GM19324 (cell line): ENCODE data around the gene NFKBIZ.
"Not testable (repeated sequence)": the region's sequence is repeated elsewhere in the genome, so short reads cannot be mapped to it uniquely, and the experiment has no call there.

Source experiments
- ATAC-seq: cut with Tn5 transposase; IDR thresholded peaks from one replicate; pipeline ENCODE4 v1.9.1; 2021; ENCODE audit warnings: mild to moderate bottlenecking, moderate library complexity; ENCODE audit not compliant: unreplicated experiment, low FRiP score

The NFKBIZ gene

DNA sequence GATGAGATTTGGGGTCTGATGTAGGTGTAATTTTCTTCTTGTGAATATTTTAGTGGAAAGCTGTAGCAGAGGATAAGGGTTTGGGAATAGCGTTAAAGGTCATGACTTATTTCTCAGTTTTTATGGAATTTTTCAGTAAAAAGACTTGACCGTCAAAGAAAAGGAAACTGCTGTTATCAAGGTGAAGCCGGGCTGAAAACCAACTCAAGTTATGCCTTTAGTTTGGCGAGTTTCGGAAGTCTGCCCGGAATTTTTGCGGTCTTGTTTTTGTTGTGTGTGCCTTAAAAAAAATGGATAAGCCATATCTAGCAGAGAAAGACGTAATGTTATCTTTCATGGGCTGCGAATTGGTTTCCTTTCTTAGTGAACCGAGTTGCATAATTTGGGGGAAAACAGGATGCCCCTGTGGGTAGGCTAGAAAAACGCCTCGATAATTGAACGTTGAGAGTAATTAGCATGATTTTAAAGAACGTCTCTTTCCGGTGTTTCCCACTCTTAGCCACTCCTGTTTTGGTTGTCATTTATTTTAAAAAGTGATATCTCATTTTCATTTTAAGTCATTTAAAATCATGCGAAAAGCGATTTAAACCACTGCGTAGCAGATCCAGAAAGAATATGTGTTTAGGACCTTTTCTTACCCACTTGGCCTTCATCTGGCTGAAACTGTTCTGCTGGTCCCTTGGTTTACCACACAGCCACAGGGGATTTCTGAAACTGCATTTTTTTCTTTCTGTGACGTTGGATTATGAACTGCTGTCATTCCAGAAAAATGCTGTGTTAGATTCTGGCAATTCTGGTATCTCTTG, 1.1 kb downstream of the NFKBIZ start:
- ATAC-seq = no peak

DNA sequence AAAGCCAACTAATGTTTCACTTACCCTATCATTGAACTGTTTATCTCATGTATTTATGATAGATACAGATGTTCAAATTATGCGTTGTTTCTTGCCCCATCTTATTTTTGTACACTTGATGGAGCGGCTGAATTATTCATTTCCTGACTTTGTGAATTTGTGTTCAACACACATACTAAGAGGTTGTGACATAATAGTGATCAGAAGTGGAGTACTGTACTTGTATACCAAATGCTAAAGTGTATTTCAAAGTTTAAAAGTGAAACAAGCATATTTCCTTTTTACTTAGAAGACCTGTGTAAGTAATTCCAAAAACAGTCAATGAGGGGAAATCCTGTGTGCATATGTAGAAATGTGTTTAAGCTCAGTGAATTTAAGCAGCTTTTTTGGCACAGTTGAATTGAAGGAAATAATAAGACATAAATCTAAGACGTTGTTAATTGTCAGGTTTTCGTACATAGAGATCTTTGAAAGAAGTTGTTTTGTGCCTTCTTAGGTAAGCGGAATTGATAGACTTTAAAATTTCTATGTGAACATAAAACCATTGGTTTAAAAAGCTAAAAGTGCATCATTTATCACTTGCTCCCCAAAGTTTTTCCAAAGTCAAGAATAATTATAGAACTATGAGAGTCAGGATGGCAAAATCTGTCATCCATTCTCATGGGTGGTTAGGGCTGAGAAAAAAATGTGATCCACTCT, 1.9 kb downstream of the NFKBIZ start:
- no peak for ATAC-seq

DNA sequence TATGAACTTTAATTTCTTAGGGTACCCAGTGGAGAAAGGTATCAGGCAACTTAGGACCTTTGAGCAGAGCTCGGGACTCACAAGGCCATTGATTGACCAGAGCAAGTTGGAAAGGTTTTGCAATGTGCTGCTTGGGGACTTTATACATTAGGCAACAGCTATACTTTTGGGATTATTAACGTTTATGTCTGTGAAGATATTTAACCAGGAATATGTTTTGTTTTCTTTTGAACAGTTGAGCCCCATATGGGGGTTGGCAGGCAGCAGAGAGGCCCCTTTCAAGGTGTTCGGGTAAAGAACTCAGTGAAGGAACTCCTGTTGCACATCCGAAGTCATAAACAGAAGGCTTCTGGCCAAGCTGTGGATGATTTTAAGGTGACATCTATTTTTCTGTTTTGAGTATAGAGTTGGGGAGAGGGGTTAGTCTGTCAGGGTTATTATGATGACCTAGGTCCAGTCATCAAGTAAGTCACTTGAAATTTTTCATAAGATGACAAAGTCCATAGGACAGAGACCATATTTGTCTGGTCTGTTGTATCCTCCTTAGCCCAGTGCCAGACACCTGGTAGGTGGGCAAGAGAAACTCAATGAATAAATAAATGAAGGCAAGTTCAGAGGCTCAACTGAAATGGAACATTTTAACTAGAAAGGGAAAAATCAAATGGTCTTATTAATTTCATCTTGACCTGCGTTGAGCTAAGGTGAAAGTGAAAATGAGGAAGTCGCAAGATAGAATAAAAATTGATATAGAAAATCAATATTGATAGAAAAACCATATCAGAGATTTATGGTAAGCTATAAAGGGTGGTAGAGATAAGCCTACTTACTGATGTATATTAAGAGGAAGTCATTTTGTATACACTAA, 2.8 kb downstream of the NFKBIZ start:
- ATAC-seq = no peak

DNA sequence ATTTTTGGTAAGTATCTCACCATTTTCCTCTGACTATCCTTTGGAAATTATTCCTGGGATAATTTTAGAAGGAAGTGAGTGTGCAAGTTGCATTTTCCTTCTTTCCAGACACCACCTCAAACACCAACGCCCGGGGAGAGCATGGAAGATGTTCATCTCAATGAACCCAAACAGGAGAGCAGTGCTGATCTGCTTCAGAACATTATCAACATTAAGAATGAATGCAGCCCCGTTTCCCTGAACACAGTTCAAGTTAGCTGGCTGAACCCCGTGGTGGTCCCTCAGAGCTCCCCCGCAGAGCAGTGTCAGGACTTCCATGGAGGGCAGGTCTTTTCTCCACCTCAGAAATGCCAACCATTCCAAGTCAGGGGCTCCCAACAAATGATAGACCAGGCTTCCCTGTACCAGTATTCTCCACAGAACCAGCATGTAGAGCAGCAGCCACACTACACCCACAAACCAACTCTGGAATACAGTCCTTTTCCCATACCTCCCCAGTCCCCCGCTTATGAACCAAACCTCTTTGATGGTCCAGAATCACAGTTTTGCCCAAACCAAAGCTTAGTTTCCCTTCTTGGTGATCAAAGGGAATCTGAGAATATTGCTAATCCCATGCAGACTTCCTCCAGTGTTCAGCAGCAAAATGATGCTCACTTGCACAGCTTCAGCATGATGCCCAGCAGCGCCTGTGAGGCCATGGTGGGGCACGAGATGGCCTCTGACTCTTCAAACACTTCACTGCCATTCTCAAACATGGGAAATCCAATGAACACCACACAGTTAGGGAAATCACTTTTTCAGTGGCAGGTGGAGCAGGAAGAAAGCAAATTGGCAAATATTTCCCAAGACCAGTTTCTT, 3.9 kb downstream of the NFKBIZ start:
- no peak for ATAC-seq

DNA sequence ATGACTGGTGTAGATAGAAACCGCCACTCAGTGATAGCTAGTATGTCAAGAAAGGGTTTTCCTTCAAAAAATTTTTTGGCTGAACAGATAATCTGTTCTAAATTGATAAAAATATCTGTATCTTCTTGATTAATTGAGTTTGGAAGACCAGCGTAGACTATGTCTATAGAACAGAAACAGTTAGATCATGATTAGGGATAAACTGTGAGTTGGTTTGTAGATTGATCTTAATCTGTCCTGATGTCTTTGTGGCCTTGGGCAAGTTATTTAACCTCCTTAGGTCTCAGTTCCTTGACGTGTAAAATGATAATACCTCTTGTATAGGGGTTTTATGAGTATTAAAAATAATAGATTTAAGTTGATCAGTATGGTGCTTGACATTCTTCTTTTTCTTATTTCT, 4.7 kb downstream of the NFKBIZ start:
- no peak for ATAC-seq

DNA sequence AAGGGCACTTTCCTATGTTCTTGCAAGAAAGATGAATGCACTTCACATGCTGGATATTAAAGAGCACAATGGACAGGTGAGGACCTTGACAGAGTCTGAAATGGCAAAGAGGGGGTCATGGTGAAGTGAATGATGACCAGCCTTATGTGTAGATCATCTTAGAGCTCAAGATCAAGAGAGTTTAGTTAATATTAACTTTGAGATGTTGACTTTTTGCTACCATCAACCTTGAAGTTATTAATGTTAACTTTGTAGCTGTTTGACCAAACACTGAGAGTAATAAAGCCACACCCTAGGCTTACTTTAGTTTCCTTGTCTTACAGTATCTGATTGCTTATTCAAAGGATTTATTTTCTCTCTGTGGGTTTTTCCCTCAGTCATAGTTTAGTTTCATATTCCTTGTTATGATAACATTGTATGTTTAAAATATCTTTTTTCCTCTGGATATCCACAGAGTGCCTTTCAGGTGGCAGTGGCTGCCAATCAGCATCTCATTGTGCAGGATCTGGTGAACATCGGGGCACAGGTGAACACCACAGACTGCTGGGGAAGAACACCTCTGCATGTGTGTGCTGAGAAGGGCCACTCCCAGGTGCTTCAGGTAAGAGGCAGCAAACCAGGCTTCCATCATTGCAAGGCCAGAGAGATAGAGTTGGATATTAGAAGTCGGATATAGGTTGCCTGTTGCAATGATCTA, 5.4 kb downstream of the NFKBIZ start:
- ATAC-seq = no peak

DNA sequence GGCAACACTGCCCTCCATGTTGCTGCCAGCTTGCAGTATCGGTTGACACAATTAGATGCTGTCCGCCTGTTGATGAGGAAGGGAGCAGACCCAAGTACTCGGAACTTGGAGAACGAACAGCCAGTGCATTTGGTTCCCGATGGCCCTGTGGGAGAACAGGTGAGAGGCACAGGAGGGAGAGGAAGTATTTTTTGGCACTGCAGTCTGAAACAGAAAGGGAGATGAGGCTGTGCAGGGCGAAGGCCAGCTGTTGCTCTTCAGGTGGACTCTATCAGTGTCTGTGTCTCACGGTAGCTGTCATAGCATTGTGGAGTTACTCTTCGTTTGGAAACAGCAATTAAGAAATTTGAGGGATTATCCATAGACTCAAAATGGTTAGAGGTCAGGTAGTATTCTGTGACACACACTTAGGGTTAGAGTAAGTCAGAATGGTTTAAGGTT, 8.0 kb downstream of the NFKBIZ start:
- no peak for ATAC-seq

DNA sequence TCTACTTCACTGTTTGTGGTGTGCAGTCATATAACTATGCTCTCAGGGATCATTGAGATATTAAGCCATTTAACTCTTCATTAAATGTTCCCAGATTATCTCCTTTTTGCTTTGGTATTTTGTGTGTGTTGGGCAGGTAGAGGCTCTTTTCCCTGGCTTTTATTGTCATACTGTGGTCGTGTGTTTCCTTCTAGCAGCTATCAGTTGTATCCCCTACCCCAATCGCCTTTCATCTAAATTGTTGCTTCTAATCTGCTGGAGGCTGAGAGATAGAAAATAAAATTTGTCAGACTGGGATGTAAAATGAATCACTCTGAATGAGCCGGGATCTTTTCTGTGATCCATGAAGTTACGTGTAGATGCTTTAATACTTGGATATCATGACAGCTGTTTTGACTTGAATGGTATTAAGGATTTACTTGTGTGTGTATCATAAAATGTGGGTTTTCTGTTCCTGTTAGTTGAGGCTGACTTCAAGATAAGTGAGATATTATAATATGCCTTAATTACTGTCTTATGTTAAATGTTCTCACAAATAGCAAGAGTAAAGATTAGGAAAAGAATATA, 9.2 kb downstream of the NFKBIZ start:
- no peak for ATAC-seq

DNA sequence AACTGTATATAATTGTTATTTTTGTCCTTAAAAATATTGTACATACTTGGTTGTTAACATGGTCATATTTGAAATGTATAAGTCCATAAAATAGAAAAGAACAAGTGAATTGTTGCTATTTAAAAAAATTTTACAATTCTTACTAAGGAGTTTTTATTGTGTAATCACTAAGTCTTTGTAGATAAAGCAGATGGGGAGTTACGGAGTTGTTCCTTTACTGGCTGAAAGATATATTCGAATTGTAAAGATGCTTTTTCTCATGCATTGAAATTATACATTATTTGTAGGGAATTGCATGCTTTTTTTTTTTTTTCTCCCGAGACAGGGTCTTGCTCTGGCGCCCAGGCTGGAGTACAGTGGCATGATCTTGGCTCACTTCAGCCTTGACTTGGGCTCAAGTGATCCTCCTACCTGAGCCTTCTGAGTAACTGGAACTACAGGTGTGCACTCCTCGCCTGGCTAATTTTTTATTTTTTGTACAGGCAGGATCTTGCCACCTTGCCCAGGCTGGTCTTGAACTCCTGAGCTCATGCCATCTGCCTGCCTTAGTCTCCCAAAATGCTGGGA, 10.7 kb downstream of the NFKBIZ start:
- no peak for ATAC-seq

DNA sequence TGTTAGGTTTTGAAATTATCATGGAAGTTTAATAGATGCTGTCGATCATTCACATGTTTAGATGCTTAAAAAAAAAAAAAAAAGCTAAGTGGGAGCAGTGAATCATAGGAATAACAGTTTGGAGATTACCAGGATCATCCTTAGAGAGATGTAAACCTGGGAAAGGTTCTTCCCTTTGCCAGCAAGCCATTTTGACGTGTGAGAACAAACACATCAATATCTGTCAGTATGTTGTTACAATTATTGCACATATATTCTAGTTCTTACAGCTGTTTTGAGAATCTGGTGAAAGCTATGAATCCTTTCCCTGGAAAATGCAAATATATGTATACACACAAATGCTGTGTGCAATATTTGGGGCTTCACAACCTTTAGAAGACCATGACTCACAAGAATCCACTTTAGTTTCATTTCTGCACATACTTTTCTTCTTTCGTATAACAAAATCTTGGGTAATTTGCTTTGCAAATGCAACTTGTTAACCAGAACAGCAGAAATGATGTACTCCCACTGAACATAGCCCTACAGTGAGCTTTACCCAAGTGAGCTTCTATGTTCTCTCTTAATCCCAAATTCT, 12.0 kb downstream of the NFKBIZ start:
- ATAC-seq = peak; percentile 55

DNA sequence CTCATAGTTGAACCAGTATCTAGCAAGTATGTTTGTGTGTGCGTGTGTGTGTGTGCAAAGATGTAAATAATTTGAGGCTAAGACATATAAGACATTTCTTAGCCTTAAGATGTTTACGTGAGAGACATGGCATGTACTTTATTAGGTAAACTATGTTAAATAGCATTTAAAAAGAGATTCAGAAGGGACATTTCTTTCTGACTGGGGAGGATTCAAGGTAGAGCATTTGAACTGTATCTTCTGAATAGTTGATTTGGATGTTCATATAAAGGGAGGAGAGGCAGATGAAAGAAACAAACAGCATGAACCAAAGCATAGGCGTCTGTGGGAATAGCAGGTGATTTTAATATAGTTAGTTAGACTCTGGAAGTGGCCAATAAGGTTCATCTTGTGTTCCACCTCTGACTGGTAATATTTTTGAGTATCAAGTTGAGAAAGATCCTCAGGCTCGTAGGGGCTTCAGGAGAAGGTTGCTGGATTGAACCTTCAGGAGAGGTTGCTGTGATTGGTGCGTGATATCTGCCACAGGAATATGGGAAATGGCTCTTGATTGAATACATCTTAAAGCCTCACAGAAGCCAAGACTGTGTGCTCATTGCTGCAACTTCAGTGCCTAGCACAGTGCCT, 12.6 kb downstream of the NFKBIZ start:
- ATAC-seq = no peak

DNA sequence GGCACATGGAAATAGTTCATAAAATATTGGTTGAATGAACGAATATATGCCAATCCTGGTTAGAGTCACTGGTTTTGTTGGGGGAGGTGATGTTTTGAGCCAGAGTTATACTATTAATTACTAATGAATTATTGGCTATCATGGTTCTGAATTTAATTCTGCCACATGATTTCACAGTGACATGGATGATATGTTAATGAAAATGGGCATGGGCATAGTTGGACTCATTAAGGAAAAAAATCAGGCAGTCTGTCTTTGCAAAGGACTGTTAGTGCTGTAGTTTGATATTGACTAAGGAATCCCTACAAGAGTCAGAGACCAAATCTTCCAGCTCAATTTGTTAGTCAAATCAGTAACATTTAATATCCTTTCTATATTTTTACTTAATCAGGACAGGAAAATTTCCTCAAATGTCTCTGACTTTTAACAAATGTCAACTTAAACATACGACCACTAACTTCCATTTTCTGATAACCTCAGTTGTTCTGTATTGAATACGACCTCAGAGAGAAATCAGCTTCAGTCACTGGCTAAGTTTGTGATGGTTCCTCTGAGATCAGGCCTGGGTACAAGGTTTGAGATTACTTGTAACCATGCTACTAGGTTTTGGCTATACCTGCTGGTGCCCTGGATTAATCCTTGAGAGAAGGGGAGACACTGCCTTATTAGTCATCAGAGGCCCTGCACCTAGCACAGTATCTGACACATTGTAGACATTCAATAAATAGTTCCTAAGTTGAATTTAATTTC, 13.3 kb downstream of the NFKBIZ start:
- no peak for ATAC-seq

DNA sequence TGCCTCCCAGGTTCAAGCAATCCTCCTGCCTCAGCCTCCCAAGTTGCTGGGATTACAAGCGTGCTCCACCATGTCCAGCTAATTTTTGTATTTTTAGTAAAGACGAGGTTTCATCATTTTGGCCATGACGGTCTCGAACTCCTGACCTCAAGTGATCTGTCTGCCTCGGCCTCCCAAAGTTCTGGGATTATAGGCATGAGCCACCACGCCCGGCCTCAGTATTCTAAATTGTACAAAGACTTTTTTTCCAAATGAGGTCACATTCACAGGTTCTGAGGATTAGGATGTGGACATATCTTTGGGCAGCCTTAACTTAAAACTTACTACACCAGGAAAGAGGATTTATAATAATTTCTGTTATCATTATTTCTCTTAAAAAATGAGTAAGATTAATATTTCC, 15.6 kb downstream of the NFKBIZ start:
- not testable (repeated sequence) for ATAC-seq

DNA sequence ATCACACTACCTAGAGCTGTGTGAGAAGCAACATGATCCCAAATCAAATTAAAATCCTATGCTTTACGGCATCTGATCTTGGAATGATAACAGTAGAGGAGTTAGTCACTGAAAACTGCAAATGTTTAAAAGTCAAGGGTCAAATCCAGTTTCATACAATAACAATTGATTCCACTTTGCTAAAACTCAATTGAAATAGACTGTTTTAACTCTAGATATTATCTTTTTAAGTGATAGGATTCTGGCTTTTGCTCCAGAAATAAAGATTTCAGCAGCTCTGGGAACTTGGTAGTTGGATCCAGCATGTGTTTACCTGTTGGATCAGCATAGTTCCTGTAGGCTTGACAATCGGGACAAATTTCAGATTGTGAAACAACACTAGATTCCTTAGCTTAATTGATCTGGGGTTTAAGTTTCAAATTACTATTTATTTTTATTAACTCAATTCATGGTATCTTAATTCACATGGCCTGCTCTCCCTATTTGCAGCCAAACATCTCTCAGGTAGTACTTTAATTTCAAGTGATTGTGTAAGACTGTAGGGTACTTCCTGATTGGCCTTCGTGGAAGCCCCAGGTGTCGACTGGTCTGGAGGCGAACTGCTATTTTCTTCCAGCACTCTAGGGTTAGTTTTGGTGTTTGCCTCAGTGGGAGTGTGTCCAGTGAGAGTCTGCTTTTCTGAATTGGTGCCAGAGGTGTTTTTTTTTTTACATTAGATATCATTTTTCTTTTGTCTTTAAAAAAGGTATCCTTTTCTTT, 16.6 kb downstream of the NFKBIZ start:
- ATAC-seq = no peak

DNA sequence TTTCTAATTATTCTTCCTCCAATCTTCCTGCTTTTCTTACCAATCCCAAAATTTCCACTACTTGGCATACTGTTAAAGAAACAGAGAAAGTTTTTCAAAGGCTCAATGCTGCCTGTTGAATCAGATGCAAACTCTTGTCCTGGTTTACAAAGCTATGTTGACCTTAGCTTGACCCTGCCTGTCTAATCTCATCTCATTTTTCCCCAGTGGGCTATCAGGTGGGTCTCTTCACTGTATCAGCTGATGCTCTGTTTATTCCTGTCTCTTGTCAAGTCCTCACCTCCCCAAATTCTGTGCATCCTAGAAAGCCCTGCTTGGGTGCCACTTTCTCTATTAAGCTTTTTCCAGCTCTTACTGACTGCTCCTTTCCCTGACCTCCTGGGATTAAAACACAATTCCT, 18.2 kb downstream of the NFKBIZ start:
- ATAC-seq = no peak

DNA sequence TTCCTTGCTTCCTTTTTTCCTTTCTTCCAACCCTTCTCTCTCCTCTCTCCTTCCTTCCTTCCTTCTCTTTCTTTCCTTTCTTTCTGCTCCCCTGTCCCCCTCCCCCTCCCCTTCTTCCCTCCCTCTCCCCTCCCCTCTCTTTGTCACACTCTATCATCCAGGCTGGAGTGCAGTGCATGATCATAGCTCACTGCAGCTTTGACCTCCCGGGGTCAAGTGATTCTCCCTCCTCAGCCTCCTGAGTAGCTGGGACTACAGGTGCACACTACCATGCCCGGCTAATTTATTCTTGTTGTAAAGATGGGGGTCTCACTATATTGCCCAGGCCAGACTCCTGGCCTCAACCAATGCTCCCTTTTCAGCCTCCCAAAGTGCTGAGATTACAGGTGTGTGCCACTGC, 18.7 kb downstream of the NFKBIZ start:
- ATAC-seq = no peak
